ENCODE measurements around the gene HRCT1. TPM values are rescaled to one million over a fixed set of nuclear protein-coding genes. Genes with fewer than 3 reads are reported as not detected.

The HRCT1 gene
- total RNA-seq, 1 experiment from 2014 or later, result 6.0 TPM

Other genes starting within 250 kb of the HRCT1 start
- gene RMRP, start 248.2 kb upstream of the HRCT1 start, total RNA-seq (2022), result 13,245 and 17,503 TPM in 2 replicates
- gene CCDC107, start 247.9 kb upstream of the HRCT1 start, total RNA-seq (2022), result 10.6 and 12.5 TPM in 2 replicates
- 2.9 and 5.1 TPM in 2 replicates for gene ARHGEF39, start 241.0 kb upstream of the HRCT1 start, total RNA-seq (2022)
- gene CA9, start 232.3 kb upstream of the HRCT1 start, total RNA-seq (2022), result not detected in 2 replicates
- 161 and 207 TPM in 2 replicates for gene TPM2, start 216.3 kb upstream of the HRCT1 start, total RNA-seq (2022)
- 224 and 256 TPM in 2 replicates for gene TLN1, start 174.0 kb upstream of the HRCT1 start, total RNA-seq (2022)
- 58.7 and 66.2 TPM in 2 replicates for gene CREB3, start 173.5 kb upstream of the HRCT1 start, total RNA-seq (2022)
- 51.3 and 55.2 TPM in 2 replicates for gene GBA2, start 157.0 kb upstream of the HRCT1 start, total RNA-seq (2022)
- gene RGP1, start 156.9 kb upstream of the HRCT1 start, total RNA-seq (2022), result 33.8 and 35.8 TPM in 2 replicates
- not detected in 2 replicates for gene MSMP, start 151.9 kb upstream of the HRCT1 start, total RNA-seq (2022)
- gene NPR2, start 114.6 kb upstream of the HRCT1 start, total RNA-seq (2022), result 5.7 and 10.0 TPM in 2 replicates
- gene SPAG8, start 93.9 kb upstream of the HRCT1 start, total RNA-seq (2022), result 0.37 and 1.1 TPM in 2 replicates
- gene HINT2, start 91.2 kb upstream of the HRCT1 start, total RNA-seq (2022), result 45.4 and 48.2 TPM in 2 replicates
- not detected in 2 replicates for gene FAM221B, start 77.5 kb upstream of the HRCT1 start, total RNA-seq (2022)
- gene TMEM8B, start 77.0 kb upstream of the HRCT1 start, total RNA-seq (2022), result 4.6 and 7.0 TPM in 2 replicates
- gene OR13J1, start 35.8 kb upstream of the HRCT1 start, total RNA-seq (2022), result not detected in 2 replicates
- gene SPAAR, start 3.3 kb downstream of the HRCT1 start, total RNA-seq (2022), result 0.27 and 0.72 TPM in 2 replicates
- not detected in 2 replicates for gene OR2S2, start 52.0 kb downstream of the HRCT1 start, total RNA-seq (2022)
- 3.3 and 3.7 TPM in 2 replicates for gene RECK, start 130.7 kb downstream of the HRCT1 start, total RNA-seq (2022)
- 0.96 and 3.1 TPM in 2 replicates for gene GLIPR2, start 230.5 kb downstream of the HRCT1 start, total RNA-seq (2022)